Neural cell (in vitro differentiated cells): ENCODE data around the gene MIAT. TPM values are rescaled to one million over a fixed set of nuclear protein-coding genes. Genes with fewer than 3 reads are reported as not detected.

ENCODE experiments used
- H2AFZ ChIP-seq: fragments of 200-600, 300-800 bp; sonication (generic), shearing (Covaris generic); 2 replicates; pipeline ENCODE4 v1.6.0; 2014; ENCODE audit warnings: low read depth, mild to moderate bottlenecking, antibody characterized with exemption, low read length, moderate library complexity
- H3F3A ChIP-seq: fragments of 200-600 bp; shearing (Covaris generic); 2 replicates; pipeline ENCODE4 v1.6.1; 2016; ENCODE audit warnings: mild to moderate bottlenecking, moderate library complexity, mixed read lengths, antibody characterized with exemption, low read length; ENCODE audit not compliant: insufficient read depth, poor library complexity, severe bottlenecking
- H3K27ac ChIP-seq: fragments of 200-600, 300-800 bp; sonication (generic), shearing (Covaris generic); 2 replicates; pipeline ENCODE4 v1.5.1; 2014; ENCODE audit warnings: mild to moderate bottlenecking, low read length, moderate library complexity
- H3K27me3 ChIP-seq: fragments of 300-800, 200-600 bp; sonication (generic), shearing (Covaris generic); 2 replicates; pipeline ENCODE4 v1.6.0; 2014; ENCODE audit warnings: mild to moderate bottlenecking, low read depth, low read length, moderate library complexity; ENCODE audit not compliant: insufficient read depth
- H3K36me3 ChIP-seq: fragments of 300-800, 200-600 bp; sonication (generic), shearing (Covaris generic); 2 replicates; pipeline ENCODE4 v1.5.1; 2014; ENCODE audit warnings: mild to moderate bottlenecking, antibody characterized with exemption, low read length, moderate library complexity; ENCODE audit not compliant: insufficient read depth
- H3K4me2 ChIP-seq: fragments of 300-800, 200-600 bp; sonication (generic), shearing (Covaris generic); 2 replicates; pipeline ENCODE4 v1.6.0; 2014; ENCODE audit warnings: mild to moderate bottlenecking, low read length
- H3K4me3 ChIP-seq: fragments of 300-800, 200-600 bp; sonication (generic), shearing (Covaris generic); 2 replicates; pipeline ENCODE4 v1.5.1; 2014; ENCODE audit warnings: mild to moderate bottlenecking, low read length, moderate library complexity
- H3K79me2 ChIP-seq: fragments of 200-600 bp; shearing (Covaris generic); replicated peaks from 2 replicates; pipeline ENCODE4 v1.6.0; 2014; ENCODE audit warnings: mild to moderate bottlenecking, low read length, moderate library complexity; ENCODE audit not compliant: insufficient read depth
- H3K9ac ChIP-seq: fragments of 300-800, 200-600 bp; sonication (generic), shearing (Covaris generic); 2 replicates; pipeline ENCODE4 v1.6.1; 2016; ENCODE audit warnings: mild to moderate bottlenecking, low read length, mixed read lengths
- H3K9me2 ChIP-seq: fragments of 200-600 bp; shearing (Covaris generic); 2 replicates; pipeline ENCODE4 v1.6.1; 2016; ENCODE audit warnings: mild to moderate bottlenecking, low read length, mixed read lengths; ENCODE audit not compliant: insufficient read depth
- H3K9me3 ChIP-seq: fragments of 200-600, 300-800 bp; sonication (generic), shearing (Covaris generic); 2 replicates; pipeline ENCODE4 v1.6.1; 2016; ENCODE audit warnings: mild to moderate bottlenecking, mixed run types, low read length, moderate library complexity, mixed read lengths
- H4K20me1 ChIP-seq: fragments of 200-600 bp; shearing (Covaris generic); 2 replicates; pipeline ENCODE4 v1.6.1; 2016; ENCODE audit warnings: mild to moderate bottlenecking, mixed run types; ENCODE audit not compliant: insufficient read depth
- CTCF ChIP-seq: fragments of 450-650 bp; IDR thresholded peaks from 2 replicates; pipeline ENCODE4 v1.5.1; 2014; ENCODE audit warnings: antibody characterized with exemption, mild to moderate bottlenecking, moderate library complexity; ENCODE audit not compliant: poor library complexity, severe bottlenecking
- EP300 ChIP-seq: fragments of 450-650 bp; conservative IDR thresholded peaks from 2 replicates; pipeline ENCODE4 v1.6.1; 2014; ENCODE audit warnings: antibody characterized with exemption, mild to moderate bottlenecking, moderate library complexity; ENCODE audit not compliant: poor library complexity, severe bottlenecking
- EZH2 ChIP-seq: fragments of 200-600, 300-800 bp; shearing (Covaris generic), sonication (generic); IDR thresholded peaks from 2 replicates; pipeline ENCODE4 v1.6.1; 2014; ENCODE audit warnings: antibody characterized with exemption, low read length, borderline replicate concordance, mild to moderate bottlenecking; ENCODE audit not compliant: insufficient read depth, poor library complexity, severe bottlenecking
- MXI1 ChIP-seq: fragments of 450-650 bp; conservative IDR thresholded peaks from 2 replicates; pipeline ENCODE4 v1.6.1; 2014; ENCODE audit warnings: antibody characterized with exemption, mild to moderate bottlenecking; ENCODE audit not compliant: poor library complexity, severe bottlenecking
- POLR2AphosphoS5 ChIP-seq: IDR thresholded peaks from 2 replicates; pipeline ENCODE4 v1.6.1; 2012
- RAD21 ChIP-seq: fragments of 450-650 bp; conservative IDR thresholded peaks from 2 replicates; pipeline ENCODE4 v1.6.1; 2014; ENCODE audit warnings: antibody characterized with exemption, mild to moderate bottlenecking, moderate library complexity
- REST ChIP-seq: IDR thresholded peaks from 2 replicates; pipeline ENCODE4 v1.6.1; 2012; ENCODE audit warnings: borderline replicate concordance
- SMC3 ChIP-seq: fragments of 450-650 bp; conservative IDR thresholded peaks from 2 replicates; pipeline ENCODE4 v1.6.1; 2014; ENCODE audit warnings: antibody characterized with exemption, mild to moderate bottlenecking, moderate library complexity; ENCODE audit not compliant: poor library complexity
- TAF1 ChIP-seq: IDR thresholded peaks from 2 replicates; pipeline ENCODE4 v1.6.1; 2012; ENCODE audit warnings: low read depth
- polyA plus RNA-seq: library from polyadenylated mRNA; depleted of rRNA; stranded (reverse); fragments of >200 nt; gene quantifications from 2 replicates; pipeline ENCODE4 v1.2.3, GENCODE V29; 2014

Gene MIAT
- polyA plus RNA-seq, 1 donor from 2014 or later = 529 TPM

- no peak for TF ChIP-seq TAF1
- no peak for TF ChIP-seq POLR2AphosphoS5
- Histone ChIP-seq H3F3A (no peaks in the 10 kb centered on the region), H3K9me2 (no peaks in the 10 kb centered on the region), H3K79me2 (no peaks in the 10 kb centered on the region), H3K4me3 (no peak within 1 kb of the TSS), H3K27me3 (no peaks in the 10 kb centered on the region), H3K4me2 (no peak within 1 kb of the TSS), H3K9ac (no peak within 1 kb of the TSS), H3K36me3 (no peaks in the 10 kb centered on the region), H4K20me1 (no peaks in the 10 kb centered on the region), H2AFZ (no peak within 1 kb of the TSS), H3K9me3 (no peaks in the 10 kb centered on the region), H3K27ac (no peak within 1 kb of the TSS)
Observed at GRCh38 chr22:26617271-26618199, 39.9 kb upstream of the MIAT start, which contains the start of gene CRYBB1. Gene CRYBB1, minus strand, starts transcription at chr22:26618027. Its CDS starts 1,708 bp downstream, at chr22:26616319.

GRCh38 chr22:26618455-26618854 is 38.9 kb upstream of the MIAT start:
- no peaks in the 10 kb centered on the region for H3K27me3 ChIP-seq
- H3K9ac ChIP-seq = no peak overlapping the region
- no peak overlapping the region for H3K4me3 ChIP-seq
- H4K20me1 ChIP-seq = no peaks in the 10 kb centered on the region
- TF ChIP-seq RAD21 (no peak), POLR2AphosphoS5 (no peak), SMC3 (no peak), CTCF (no peak), EZH2 (no peak), MXI1 (no peak), EP300 (no peak), TAF1 (no peak), REST (no peak)
- H3K27ac ChIP-seq = no peak overlapping the region
- no peaks in the 10 kb centered on the region for H3K79me2 ChIP-seq
- no peak overlapping the region for H3K4me2 ChIP-seq
- no peaks in the 10 kb centered on the region for H3K9me3 ChIP-seq
- H3K36me3 ChIP-seq = no peaks in the 10 kb centered on the region
- H3F3A ChIP-seq = no peaks in the 10 kb centered on the region
- no peaks in the 10 kb centered on the region for H3K9me2 ChIP-seq
- H2AFZ ChIP-seq = no peak overlapping the region
